Hepatic stellate cell (primary cell): ENCODE data around the gene LYPLAL1.

Source experiments
- DNase-seq: peaks from one replicate; pipeline ENCODE4 v3.0.0; 2011; ENCODE audit warnings: low spot score

LYPLAL1 gene

DNA sequence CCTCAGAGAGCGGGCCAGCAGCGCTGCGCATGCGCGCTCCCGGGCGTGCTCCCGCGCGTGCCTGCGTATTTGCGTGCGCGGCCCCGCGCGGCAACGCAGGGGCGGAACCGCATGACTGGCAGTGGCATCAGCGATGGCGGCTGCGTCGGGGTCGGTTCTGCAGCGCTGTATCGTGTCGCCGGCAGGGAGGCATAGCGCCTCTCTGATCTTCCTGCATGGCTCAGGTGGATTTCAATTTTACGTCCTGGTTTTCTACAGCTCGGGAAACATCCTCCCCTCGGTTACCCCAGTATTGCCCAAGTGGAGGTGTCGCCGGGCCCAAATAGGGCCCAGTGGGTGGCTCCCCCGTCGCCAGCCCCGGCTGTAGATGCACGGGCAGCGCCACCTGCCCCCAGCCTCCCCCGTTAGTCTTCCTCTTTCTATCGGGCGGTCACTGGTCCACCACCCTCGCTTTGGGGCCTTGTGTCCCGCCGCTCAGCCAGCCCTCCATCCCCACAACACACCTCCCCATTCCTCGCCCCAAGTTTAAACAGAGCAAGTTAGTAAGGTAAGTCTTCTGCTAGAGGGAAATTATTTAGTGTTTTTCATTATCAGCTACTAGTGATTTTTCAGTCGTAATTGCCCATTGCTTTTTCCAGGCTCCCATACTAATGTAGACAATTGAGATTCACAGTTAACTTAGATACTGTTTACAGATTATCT is at the start of gene LYPLAL1:
Gene LYPLAL1, plus strand, starts transcription at position 121 of the 702 bp plus-strand sequence. Its CDS starts 13 bp downstream, at position 134.
- DNase-seq = peak; percentile 88

DNA sequence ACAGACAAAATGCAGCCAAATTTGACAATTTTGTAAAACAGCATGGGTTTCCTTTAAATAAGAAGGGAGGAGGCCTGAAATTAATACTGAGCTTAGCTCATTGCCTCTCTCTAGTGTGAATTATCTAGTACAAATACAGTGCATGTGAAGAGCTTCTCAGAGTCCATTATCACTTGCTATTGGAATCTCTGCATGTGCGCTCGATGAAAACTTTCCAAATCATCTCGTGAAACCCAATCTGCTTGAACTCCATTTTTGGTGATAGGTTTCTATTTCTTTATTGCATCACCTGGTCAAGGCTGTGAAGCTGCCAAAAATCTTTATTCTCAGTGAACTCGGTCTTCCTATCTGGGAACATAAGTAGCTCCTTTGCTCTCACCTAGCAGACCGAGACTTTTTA is 49.5 kb upstream of the LYPLAL1 start:
- no peak for DNase-seq

DNA sequence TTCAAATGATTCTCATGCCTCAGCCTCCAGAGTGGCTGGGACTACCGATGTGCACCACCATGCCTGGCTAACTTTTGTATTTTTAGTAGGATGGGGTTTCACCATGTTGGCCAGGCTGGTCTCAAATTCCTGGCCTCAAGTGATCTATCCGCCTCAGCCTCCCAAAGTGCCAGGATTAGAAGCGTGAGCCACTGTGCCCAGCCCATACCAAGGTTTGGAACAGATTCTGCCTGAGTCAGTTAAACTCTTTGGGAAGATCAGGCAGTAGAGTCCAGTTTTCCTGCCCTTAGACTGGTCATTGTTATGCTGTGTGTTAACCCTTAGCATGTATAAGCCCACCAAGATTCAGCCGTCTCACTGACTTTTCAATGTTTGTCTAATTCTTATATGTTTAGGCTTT is 48.3 kb upstream of the LYPLAL1 start:
- no peak for DNase-seq

DNA sequence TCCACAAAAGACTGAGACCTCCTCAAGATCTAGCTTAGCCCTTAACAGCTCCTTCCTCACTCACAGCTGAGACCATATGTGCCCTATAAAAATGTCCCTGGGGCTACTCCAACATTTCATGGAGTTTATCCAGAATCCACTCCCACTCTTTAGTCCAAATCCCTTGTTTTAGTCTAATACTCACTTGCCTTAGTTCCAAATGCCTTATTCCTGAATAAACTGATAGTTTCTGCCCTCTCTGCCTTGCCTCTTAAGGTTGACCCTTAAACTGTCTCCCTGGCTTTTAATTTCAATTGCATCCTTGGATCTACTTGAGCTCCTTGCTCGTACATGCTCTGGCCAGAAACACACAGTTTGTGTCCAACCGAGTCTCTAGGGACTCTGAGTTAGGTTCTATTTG is 47.3 kb upstream of the LYPLAL1 start:
- DNase-seq = no peak

DNA sequence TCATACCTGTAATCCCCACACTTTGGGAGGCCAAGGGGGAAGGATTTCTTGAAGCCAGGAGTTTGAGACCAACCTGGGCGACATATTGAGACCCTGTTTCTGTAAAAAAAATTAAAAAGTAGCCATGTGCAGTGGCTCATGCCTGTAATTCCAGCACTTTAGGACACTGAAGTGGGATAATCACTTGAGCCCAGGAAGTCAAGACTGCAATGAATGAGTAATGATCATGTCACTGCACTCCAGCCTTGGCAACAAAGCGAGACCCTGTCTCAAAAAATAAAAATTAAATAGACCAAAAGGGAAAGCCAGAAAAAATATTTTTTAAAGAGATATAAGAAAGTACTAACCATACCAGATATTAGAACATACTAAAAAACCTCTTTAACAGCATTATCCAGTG is 44.7 kb upstream of the LYPLAL1 start:
- DNase-seq = no peak

DNA sequence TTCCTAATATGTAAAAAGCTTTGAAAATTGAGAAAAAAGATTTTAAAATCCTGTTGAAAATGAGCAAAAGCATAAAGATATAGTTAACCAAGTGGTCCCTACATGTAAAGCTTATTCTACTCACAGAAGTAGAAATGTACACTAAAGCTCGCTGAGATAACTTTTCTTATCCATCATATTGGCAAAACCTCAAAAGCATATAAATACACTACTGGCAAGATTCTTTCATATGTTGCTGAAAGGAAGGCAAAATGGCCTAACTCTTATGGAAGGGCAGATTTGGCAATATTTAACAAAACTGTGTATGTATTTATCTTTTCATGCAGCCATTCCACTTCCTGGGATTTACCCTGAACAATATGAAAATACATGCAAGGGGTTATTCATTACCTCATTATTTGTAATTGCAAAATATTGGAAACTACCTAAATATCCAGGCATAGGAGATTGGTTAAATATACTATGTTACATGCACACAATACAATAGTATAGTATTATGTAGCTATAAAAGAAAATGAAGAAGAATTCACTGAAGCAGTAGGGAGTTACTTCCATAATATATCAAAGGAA is 43.2 kb upstream of the LYPLAL1 start:
- DNase-seq = no peak

DNA sequence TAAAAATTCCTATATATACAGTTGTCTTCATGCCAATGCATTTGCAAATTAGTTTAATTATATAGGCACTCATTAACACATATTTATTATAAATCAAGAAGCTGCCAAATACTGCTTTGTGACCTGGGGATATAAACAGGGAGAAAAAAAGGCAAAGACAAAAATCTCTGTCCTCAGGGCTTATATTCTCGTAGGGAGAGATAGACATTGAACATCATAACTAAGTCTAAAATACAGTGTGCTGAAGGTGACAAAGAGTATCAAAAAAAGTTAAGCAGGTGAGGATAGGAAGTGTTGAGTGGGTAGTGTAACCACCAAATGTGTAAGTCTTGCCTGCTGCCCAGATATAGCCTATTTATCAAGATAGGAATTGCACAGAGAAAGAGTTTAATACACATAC is 40.7 kb upstream of the LYPLAL1 start:
- DNase-seq = no peak

GRCh38 chr1:219138747-219139146 is 34.9 kb upstream of the LYPLAL1 start:
- DNase-seq = no peak

- DNase-seq = no peak
Measured at GRCh38 chr1:219140303-219140877, 33.3 kb upstream of the LYPLAL1 start.

DNA sequence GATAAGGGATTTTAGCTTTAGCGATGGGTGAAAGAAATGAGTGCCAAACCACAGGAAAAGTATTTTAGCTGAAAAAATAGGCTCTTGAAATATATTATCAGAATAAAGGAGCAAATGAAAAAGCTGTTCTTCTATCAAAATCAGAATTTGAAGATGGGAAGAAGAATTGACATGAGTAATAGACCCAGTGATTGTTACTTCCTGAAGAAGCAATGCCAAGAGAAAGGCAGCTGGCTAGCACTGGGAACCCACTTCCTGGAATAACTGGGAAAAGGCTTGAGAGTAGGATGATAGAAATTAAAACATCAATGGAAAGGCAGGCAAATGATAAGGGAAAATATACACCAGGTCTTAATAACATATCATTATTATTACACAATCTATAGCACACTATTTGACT is 29.9 kb upstream of the LYPLAL1 start:
- DNase-seq = no peak

GRCh38 chr1:219144658-219145315 is 28.9 kb upstream of the LYPLAL1 start:
- no peak for DNase-seq

- no peak for DNase-seq
Measured at GRCh38 chr1:219147571-219148019, 26.1 kb upstream of the LYPLAL1 start.

- no peak for DNase-seq
Measured at GRCh38 chr1:219149009-219149577, 24.6 kb upstream of the LYPLAL1 start.

- no peak for DNase-seq
Measured at GRCh38 chr1:219149953-219150352, 23.7 kb upstream of the LYPLAL1 start.

GRCh38 chr1:219150913-219151312 is 22.8 kb upstream of the LYPLAL1 start:
- no peak for DNase-seq

DNA sequence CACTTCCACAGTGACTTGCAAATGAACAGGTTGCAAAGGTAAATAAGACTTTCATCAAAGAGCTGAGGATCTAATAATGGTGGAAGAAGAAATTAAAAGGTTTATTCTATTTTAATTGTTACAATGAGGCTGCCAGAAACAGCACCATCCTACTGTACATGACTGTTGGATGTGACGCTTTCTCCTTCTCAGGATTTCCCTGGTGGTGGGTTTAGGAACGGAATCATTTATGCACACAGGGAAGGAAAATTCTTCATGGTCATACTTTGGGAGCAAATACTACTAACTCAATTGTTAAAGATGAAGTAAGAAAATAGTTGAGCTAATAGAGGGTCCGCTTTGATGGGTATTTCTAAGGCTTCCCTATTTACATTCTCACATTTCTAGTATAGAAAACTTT is 22.2 kb upstream of the LYPLAL1 start:
- no peak for DNase-seq

GRCh38 chr1:219152751-219153150 is 20.9 kb upstream of the LYPLAL1 start:
- DNase-seq = no peak

GRCh38 chr1:219153723-219154122 is 20.0 kb upstream of the LYPLAL1 start:
- DNase-seq = no peak

DNA sequence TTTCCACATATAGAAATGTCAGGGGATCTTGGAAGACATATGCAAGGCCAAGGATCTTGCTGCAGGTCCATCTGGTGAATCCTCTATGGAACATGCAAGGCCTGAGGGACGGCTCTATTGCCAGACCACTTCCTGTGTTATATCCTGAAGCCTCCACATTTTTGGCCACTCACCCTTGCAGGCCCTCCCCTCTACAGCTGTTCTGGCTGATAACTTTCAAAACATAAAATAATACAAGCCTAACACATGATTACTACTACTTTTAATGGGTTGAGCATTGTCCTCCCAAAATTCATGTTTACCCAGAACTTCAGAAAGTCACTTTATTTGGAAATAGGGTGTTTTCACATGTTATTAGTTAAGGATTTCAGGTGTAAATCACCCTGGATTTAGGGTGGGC is 18.5 kb upstream of the LYPLAL1 start:
- DNase-seq = no peak

DNA sequence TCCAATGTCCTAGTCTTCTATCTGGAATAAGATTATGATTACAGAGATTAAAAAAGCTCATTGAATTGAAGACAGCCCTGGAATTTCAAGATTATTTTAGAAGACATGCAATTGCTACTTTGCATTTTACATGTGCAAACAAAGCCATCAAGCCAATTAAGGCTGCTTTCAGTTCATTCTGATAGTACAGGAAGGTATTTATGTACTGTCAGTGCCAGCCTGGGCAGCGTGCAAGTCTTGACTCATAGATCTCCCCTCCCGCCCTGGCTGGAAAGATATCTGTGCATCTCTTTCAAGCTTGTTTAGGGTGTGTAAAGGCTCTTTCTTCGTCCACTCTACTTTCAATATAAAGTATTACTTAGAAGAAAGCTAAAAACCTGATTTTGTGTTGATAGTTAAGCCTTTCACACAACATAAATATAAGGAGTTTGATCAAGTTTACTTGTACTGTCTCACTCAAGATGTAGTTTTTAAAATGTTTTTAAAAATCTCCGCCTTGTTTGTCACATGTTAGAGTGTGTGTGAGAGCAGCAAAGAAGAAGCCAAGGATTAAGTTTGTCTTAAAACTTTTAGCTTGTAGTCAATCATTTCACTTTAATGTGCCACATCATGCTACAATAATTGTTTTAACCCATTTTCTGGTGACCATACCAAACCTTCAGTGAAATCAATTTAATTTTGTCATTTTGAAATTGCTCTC is 13.6 kb upstream of the LYPLAL1 start:
- no peak for DNase-seq

GRCh38 chr1:219160967-219161366 is 12.7 kb upstream of the LYPLAL1 start:
- DNase-seq = no peak

DNA sequence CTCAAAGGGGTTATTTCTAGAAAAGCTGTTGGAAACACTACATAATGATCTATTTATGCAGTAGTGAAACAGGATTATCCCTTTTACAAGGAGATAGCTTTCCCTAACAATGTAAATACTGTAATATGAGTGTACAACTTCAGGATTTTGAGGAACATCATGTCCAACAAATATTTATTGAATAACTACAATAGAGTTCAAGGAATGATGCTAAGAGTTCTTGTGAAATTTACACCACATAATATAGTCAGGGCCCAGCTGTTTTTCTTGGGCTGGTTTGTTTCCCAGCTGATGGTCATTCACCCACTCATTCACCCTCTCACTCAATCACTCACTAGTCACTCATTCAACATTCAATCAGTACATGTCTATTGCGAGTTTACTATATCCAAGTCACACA is 12.3 kb upstream of the LYPLAL1 start:
- no peak for DNase-seq
